T47D (cell line): ENCODE measurements around the gene RPL7A.
A peak's percentile ranks its signal among the peaks of the same experiment; 100 is the strongest.
"Not testable (repeated sequence)": the region's sequence is repeated elsewhere in the genome, so short reads cannot be mapped to it uniquely, and the experiment has no call there.

Source experiments
- DNase-seq, 2 experiments: peaks; one replicate each; pipeline versions ENCODE4 v3.0.0 to v3.0.0-alpha.2; 2011 to 2012; ENCODE audit warnings: low read depth in 1 of 2, low spot score in 1 of 2
- JUND ChIP-seq: IDR thresholded peaks from 2 replicates; pipeline ENCODE4 v1.6.1; 2012; ENCODE audit warnings: low read depth
- in situ Hi-C: cut with HindIII; loops from 2 replicates; pipeline ENCODE4 v1.10.0; 2016; ENCODE audit warnings: low sequenced_read_pairs, low pct_unique_long_range_greater_than_20kb

Gene RPL7A

DNA sequence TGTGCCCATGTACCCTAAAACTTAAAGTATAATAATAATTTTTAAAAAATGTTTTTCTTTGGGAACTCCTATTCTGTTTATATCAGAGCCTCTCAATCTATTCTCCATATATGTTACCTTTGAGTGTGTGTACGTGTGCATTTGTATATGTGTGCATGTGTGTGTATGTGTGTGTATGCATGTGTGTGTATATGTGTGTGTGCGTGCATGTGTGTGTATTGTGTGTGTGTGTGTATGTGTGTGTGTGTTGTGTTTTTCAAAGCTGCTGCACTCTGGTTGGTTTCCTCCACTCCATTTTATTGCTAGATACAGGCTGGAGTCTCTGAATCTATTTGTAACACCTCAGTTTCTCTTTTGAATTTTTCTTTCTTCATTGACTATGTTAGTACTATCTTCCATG is 32.0 kb upstream of the RPL7A start:
- no peak for TF ChIP-seq JUND
- no peak for DNase-seq
- in situ Hi-C loops, result no loop called here

DNA sequence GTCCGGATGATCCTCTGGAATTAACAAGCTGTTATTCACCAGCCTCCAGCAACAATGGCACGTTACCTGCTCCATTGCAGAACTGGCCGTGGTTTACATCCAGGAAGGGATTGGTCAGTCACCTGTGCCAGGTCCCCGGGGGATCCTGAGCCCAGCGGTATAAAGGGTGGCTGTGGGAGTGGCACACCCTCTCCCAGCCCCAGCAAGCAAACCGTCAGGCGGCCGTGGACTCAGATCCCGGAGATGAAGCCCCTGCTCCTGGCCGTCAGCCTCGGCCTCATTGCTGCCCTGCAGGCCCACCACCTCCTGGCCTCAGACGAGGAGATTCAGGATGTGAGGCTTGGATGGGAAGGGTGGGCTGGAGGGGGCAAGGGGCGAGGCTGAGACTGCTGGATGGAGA is 30.5 kb upstream of the RPL7A start:
- in situ Hi-C loops, DNase-seq: not testable (repeated sequence)

DNA sequence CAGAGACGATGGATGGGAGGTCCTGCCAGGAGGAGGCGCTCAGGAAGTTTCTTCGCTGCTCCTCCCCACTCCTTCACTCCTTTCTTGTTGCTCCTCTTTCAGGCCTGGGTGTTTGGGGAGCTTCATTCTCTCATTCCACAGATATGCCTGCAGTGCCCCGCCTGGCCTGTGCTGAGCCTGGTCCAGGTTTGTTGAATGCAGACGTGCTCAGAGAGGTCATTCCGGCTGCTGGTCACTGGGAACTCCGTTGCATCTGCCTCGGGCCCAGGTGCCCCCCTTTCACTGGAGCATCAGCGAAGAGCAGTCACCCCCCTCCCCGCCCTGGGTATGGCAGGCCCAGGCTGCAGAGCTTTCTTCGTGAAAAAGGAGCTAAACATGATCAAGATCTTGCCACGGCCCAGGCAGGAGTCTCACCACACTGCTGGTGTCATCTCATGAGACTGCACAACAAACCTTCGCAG is 27.6 kb upstream of the RPL7A start:
- no peak for DNase-seq

DNA sequence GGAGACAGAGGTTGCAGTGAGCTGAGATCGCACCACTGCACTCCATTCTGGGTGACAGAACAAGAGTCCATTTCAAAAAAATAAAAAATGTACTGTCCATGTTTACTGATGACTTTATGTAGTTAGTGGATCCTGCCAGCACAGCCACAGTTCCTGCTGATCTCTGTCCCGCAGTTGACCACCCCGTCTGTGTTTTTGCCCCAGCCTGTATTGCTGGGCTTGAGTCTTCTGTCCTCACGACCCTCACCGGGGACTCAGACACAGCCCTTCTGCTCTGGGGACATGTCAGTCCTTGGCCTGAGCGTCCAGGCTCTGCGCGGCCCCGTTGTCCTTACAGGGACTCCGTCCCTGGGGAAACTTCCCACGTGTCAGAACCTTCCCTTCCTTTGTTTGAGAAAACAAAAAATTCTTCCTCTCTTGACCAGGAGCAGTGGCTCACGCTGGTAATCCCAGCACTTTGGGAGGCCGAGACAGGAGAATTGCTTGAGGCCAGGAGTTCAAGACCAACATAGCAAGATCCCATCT is 26.5 kb upstream of the RPL7A start:
- in situ Hi-C loops, result no loop called here
- TF ChIP-seq JUND, result no peak
- no peak for DNase-seq

More for the DNA sequence above, 27.6 kb upstream of the RPL7A start:
- in situ Hi-C loops, result no loop called here
- TF ChIP-seq JUND, result no peak

DNA sequence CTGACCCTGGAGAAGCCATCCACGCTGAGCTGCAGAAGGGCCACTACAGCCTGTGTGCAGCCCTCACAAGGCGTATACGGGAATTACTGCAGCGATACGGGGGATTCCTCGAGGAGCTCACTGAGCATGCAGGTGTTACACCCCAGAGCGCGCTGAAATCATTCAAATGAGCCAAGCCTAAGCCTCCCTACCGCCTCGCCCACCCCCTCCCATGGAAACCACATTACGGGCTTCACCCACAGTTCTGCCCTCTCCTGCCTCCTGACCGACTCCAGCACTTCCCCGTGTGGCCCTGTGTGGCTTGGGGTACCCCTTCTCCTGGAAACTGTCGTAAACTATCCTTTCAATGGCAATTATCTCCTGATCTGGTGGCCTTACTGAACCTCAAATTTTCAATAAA is 25.3 kb upstream of the RPL7A start:
- TF ChIP-seq JUND, result no peak
- in situ Hi-C loops, result no loop called here
- no peak for DNase-seq

DNA sequence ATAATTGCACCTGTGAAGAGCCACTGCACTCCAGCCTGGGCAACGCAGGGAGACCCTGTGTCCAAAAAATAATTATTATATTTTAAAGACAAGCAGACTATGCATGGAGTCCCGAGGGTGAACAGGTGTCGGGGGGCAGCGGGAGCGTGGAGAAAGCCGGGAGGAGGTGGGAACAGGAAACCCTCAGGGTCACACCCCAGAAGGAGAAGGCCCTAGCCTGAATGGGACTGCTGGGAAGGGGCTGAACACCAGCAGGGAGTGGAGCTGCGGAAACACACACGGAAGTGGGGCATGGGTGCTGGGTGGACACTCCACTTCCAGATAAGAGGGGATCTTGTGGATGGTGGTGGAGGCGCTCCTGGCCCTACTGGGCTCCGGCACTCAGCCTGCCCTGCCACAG is 24.8 kb upstream of the RPL7A start:
- in situ Hi-C loops, result no loop called here
- TF ChIP-seq JUND, result no peak
- DNase-seq, result no peak

DNA sequence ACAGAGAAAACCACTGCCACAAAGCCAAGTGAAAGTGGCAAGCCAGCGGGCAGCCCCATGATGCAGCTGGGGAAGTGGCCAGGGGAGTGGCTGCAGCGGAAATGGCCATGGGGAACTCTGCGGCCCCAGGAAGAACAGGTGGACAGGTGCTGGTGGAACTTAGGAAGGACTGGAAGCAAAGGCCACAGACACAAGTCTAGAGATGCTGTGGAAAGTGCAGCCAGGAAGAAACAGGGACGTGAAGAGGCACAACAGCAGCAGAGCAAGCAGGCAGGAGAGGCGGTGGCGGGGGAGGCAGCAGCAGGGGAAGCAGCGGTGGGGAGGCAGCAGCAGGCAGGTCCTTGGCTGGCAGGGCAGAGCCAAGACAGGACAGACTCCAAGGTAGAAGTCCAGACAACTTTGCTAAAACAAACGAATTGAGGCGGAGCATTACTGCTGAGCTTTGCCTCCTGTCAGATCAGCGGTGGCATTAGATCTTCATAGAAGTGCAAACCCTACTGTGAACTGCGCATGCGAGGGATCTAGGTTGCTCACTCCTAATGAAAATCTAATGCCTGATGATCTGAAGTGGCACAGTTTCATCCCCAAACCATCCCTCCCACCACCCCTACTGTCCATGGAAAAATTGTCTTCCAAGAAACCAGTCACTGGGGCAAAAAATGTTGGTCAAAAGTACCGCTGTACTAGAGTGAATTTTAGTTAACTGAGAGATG is 23.9 kb upstream of the RPL7A start:
- no peak for DNase-seq
- no peak for TF ChIP-seq JUND
- in situ Hi-C loops, result no loop called here

DNA sequence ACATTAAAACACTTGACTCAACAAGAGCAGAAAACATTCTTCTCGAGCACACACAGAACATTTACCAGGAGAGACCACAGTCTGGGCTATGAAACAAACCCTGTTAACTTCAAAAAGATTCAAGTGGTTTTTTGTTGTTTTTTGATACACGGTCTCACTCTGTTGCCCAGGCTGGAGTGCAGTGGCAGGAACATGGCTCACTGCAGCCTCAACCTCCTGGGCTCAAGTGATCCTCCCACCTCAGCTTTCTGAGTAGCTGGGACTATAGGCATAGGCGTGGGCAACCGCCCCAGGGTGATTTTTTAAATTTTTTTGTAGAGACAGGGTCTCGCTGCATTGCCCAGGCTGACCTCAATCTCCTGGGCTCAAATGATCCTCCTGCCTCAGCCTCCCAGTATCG is 21.0 kb upstream of the RPL7A start:
- DNase-seq, in situ Hi-C loops: not testable (repeated sequence)

DNA sequence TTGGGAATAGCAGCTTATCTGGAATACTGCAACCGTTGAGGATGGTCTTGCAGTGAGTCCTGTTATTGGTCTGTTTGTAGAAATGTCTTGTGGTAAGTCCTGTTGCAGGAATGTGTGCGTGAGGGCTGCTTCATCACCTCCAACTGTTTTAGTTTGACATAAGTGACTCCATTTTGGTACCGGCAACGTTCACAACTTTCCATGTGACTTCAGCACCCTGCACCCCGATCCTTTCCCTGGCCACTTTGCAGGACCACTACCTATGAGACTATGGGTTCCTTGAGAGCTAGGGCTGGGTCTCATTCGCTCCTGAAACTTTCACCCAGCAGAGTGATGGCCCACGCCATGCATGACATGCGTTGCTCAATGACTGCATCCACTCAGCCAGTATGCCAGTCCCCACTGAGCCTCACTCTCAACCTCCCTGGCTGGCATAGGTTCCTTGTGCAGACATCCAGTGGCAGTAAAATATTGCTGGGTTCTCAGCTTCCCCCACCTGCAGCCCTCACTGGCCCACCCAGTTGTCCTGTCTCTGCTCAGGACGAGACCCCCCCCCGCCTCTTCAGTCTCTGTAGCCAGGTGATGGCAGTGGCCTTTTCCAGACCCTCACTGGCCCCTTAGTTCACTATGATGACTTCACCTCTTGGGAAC is 20.1 kb upstream of the RPL7A start:
- in situ Hi-C loops, result no loop called here
- no peak for DNase-seq
- no peak for TF ChIP-seq JUND

DNA sequence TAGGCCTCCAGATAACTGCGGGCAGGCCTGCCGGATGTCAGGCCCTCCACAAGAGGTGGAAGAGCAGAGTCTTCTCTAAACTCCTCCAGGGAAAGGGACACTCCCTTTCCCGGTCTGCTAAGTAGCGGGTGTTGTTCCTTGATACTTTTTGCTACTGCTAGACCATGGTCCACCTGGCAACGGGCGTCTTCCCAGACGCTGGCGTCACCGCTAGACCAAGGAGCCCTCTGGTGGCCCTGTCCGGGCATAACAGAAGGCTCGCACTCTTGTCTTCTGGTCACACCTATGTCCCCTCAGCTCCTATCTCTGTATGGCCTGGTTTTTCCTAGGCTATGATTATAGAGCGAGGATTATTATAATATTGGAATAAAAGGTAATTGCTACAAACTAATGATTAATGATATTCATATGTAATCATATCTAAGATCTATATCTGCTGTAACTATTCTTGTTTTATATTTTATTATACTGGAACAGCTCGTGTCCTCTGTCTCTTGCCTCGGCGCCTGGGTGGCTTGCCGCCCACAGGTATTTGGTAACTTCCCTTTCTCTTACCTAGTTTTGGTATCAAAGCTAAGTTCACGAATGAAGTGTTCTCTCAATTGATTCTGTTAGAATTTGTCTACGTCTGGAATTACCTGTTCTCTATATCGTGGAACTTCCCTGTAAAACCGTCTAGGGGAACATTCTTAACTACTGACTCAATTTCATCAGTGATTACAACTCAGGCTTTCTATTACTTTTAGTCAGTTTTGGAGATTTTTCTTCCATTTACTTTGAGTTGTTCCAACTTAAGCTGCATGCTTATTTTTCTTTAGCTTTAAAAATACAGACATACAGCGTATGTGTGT is 18.5 kb upstream of the RPL7A start:
- peak in 1 of 2 experiments; percentile 64 for DNase-seq
- in situ Hi-C loops, result not testable (repeated sequence)

DNA sequence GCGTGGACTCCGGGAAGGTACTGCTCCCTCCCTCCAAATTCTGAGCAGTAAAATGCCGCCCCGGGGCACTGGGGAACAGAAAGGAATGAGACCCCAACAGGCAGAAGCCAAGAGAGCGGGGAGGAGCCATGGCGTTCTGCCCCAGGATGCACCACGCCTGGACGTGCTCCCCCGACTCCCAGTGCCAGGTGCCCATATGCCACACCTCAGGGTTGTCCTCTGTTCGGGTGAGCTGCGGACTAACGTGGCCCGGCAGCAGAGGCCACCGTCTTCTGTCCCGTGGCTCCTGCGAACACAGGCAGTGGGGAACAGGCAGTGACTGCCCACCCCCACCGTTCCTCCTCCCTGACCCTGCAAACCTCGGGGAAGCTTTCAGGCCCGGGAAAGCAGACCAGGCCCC is 16.8 kb upstream of the RPL7A start:
- DNase-seq, result no peak
- no peak for TF ChIP-seq JUND
- in situ Hi-C loops, result no loop called here

DNA sequence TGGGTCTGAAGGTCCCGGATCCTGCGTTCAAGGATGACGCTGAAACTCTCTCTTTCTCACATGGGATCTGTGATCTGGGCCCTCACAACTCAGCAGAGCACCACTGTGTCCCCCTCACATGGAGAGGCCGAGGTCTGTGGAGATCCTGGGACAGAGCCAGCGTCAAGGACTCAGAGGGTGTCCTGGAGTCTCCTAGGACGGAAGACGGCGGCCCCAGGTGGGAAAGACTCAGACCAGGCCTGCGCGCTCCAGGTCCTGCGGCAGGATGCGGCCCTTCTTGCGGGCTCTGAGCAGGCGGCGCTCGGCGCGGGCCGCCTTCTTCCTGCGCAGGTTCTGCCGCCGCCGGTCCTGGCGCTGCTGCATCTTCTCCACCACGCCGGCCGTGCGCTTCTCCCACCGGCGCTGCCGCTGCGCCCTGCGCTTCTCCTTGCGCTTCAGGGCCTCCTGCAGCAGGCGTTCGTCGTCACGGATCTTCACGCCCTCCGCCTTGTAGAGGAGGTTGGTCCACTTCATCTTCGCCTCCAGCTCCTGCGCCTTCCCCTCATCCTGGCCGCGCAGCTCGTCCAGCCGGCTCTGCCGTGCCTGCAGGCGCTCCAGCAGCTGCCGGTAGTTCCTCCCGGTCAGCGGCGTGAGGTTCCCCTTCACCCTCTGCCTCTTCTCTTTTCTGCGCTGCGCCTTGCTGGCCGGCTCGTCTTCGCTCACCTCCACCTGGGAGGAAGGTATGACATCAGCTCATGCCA is 16.2 kb upstream of the RPL7A start:
- DNase-seq, result no peak
- in situ Hi-C loops, result no loop called here
- TF ChIP-seq JUND, result no peak
